SH-SY5Y (cell line): ENCODE data around the gene ACBD7.

Experiments
- GATA2 ChIP-seq: IDR thresholded peaks from 2 replicates; pipeline ENCODE4 v1.6.1; 2011; ENCODE audit warnings: mild to moderate bottlenecking, low read depth, low read length
- GATA3 ChIP-seq: IDR thresholded peaks from 2 replicates; pipeline ENCODE4 v1.6.1; 2011; ENCODE audit warnings: low read depth, mild to moderate bottlenecking, low read length, moderate library complexity

GRCh38 chr10:15035385-15036301, 52.9 kb downstream of the ACBD7 start:
- TF ChIP-seq GATA2 (no peak), GATA3 (no peak)
